Measurements from ENCODE around the gene SDC1. TPM values are rescaled to one million over a fixed set of nuclear protein-coding genes. Genes with fewer than 3 reads are reported as not detected.
A peak's percentile ranks its signal among the peaks of the same experiment; 100 is the strongest.

Gene SDC1
- total and polyA plus RNA-seq, 4 donors, result 0.66 to 5.4 (median 1.4) TPM

GRCh38 chr2:20173496-20174402, 51.2 kb downstream of the SDC1 start:
- Histone ChIP-seq H3K9me3 (ENCODE audit: control insufficient read depth, low read length) (no peaks in the 10 kb centered on the region), H3K4me1 (ENCODE audit: control insufficient read depth in 1 of 2, insufficient read depth in 2 of 2, low read length in 2 of 2) (no peaks in the 10 kb centered on the region), H3K27ac (ENCODE audit: low read depth in 1 of 2, low read length in 2 of 2) (no peak overlapping the region), H3K27me3 (ENCODE audit: control insufficient read depth in 1 of 2, insufficient read depth in 2 of 2, low read length in 1 of 2) (no peaks in the 10 kb centered on the region), H3K4me3 (ENCODE audit: low read length in 2 of 2) (no peak overlapping the region), H3K36me3 (ENCODE audit: control insufficient read depth in 1 of 2, insufficient read depth in 2 of 2, low read length in 1 of 2) (no peaks in the 10 kb centered on the region)
- 93 to 95% methylated on average over 14 of the region's 14 CpGs for WGBS, 2 donors
- DNase-seq (no peak), ATAC-seq (ENCODE audit: low FRiP score) (no peak)
- intact Hi-C loops (cut with DNase I), result no loop called here

- ATAC-seq (ENCODE audit: low FRiP score) (no peak), DNase-seq (no peak)
- Histone ChIP-seq H3K4me1 (ENCODE audit: control insufficient read depth in 1 of 2, insufficient read depth in 2 of 2, low read length in 2 of 2) (no peaks in the 10 kb centered on the region), H3K27ac (ENCODE audit: low read depth in 1 of 2, low read length in 2 of 2) (no peak overlapping the region), H3K27me3 (ENCODE audit: control insufficient read depth in 1 of 2, insufficient read depth in 2 of 2, low read length in 1 of 2) (no peaks in the 10 kb centered on the region), H3K36me3 (ENCODE audit: control insufficient read depth in 1 of 2, insufficient read depth in 2 of 2, low read length in 1 of 2) (no peaks in the 10 kb centered on the region), H3K9me3 (ENCODE audit: control insufficient read depth, low read length) (no peaks in the 10 kb centered on the region), H3K4me3 (ENCODE audit: low read length in 2 of 2) (no peak overlapping the region)
- WGBS, 2 donors, result 95% methylated on average over 5 of the region's 5 CpGs
- intact Hi-C loops (cut with DNase I), result no loop called here
Observed at GRCh38 chr2:20173064-20173463, 51.9 kb downstream of the SDC1 start.

- Histone ChIP-seq H3K27ac (ENCODE audit: low read depth in 1 of 2, low read length in 2 of 2) (no peak overlapping the region), H3K9me3 (ENCODE audit: control insufficient read depth, low read length) (no peaks in the 10 kb centered on the region), H3K27me3 (ENCODE audit: control insufficient read depth in 1 of 2, insufficient read depth in 2 of 2, low read length in 1 of 2) (no peaks in the 10 kb centered on the region), H3K36me3 (ENCODE audit: control insufficient read depth in 1 of 2, insufficient read depth in 2 of 2, low read length in 1 of 2) (no peaks in the 10 kb centered on the region), H3K4me3 (ENCODE audit: low read length in 2 of 2) (no peak overlapping the region), H3K4me1 (ENCODE audit: control insufficient read depth in 1 of 2, insufficient read depth in 2 of 2, low read length in 2 of 2) (no peaks in the 10 kb centered on the region)
- intact Hi-C loops (cut with DNase I), result no loop called here
- DNase-seq, result peak in 1 of 2 donors; percentile 69
- no peak for ATAC-seq (ENCODE audit: low FRiP score)
- 62 to 66% methylated on average over 13 of the region's 13 CpGs for WGBS, 2 donors
Observed at GRCh38 chr2:20172273-20173055, 52.5 kb downstream of the SDC1 start.

- intact Hi-C loops (cut with DNase I), result no loop called here
- Histone ChIP-seq H3K27ac (ENCODE audit: low read depth in 1 of 2, low read length in 2 of 2) (no peak overlapping the region), H3K4me1 (ENCODE audit: control insufficient read depth in 1 of 2, insufficient read depth in 2 of 2, low read length in 2 of 2) (no peaks in the 10 kb centered on the region), H3K36me3 (ENCODE audit: control insufficient read depth in 1 of 2, insufficient read depth in 2 of 2, low read length in 1 of 2) (no peaks in the 10 kb centered on the region), H3K4me3 (ENCODE audit: low read length in 2 of 2) (no peak overlapping the region), H3K27me3 (ENCODE audit: control insufficient read depth in 1 of 2, insufficient read depth in 2 of 2, low read length in 1 of 2) (no peaks in the 10 kb centered on the region), H3K9me3 (ENCODE audit: control insufficient read depth, low read length) (no peaks in the 10 kb centered on the region)
- 89 to 99% methylated on average over 3 of the region's 3 CpGs for WGBS, 2 donors
- DNase-seq, result no peak
- no peak for ATAC-seq (ENCODE audit: low FRiP score)
Observed at GRCh38 chr2:20171445-20171977, 53.4 kb downstream of the SDC1 start.

- ATAC-seq (ENCODE audit: low FRiP score), result no peak
- WGBS, 2 donors, result 86 to 88% methylated on average over 14 of the region's 14 CpGs
- no peaks in the 10 kb centered on the region for H3K4me1 ChIP-seq (ENCODE audit: control insufficient read depth in 1 of 2, insufficient read depth in 2 of 2, low read length in 2 of 2)
Observed at GRCh38 chr2:20170704-20171250, 54.2 kb downstream of the SDC1 start.

GRCh38 chr2:20169796-20170703, 54.9 kb downstream of the SDC1 start:
- Histone ChIP-seq H3K27me3 (ENCODE audit: control insufficient read depth in 1 of 2, insufficient read depth in 2 of 2, low read length in 1 of 2) (no peaks in the 10 kb centered on the region), H3K27ac (ENCODE audit: low read depth in 1 of 2, low read length in 2 of 2) (no peak overlapping the region), H3K4me3 (ENCODE audit: low read length in 2 of 2) (no peak overlapping the region), H3K4me1 (ENCODE audit: control insufficient read depth in 1 of 2, insufficient read depth in 2 of 2, low read length in 2 of 2) (no peaks in the 10 kb centered on the region), H3K36me3 (ENCODE audit: control insufficient read depth in 1 of 2, insufficient read depth in 2 of 2, low read length in 1 of 2) (no peaks in the 10 kb centered on the region), H3K9me3 (ENCODE audit: control insufficient read depth, low read length) (no peaks in the 10 kb centered on the region)
- intact Hi-C loops (cut with DNase I), result no loop called here
- ATAC-seq (ENCODE audit: low FRiP score) (no peak), DNase-seq (no peak)
- WGBS, 2 donors, result 90 to 93% methylated on average over 16 of the region's 16 CpGs

More at GRCh38 chr2:20170704-20171250, 54.2 kb downstream of the SDC1 start:
- Histone ChIP-seq H3K27ac (ENCODE audit: low read depth in 1 of 2, low read length in 2 of 2) (no peak overlapping the region), H3K9me3 (ENCODE audit: control insufficient read depth, low read length) (no peaks in the 10 kb centered on the region), H3K4me3 (ENCODE audit: low read length in 2 of 2) (no peak overlapping the region), H3K27me3 (ENCODE audit: control insufficient read depth in 1 of 2, insufficient read depth in 2 of 2, low read length in 1 of 2) (no peaks in the 10 kb centered on the region), H3K36me3 (ENCODE audit: control insufficient read depth in 1 of 2, insufficient read depth in 2 of 2, low read length in 1 of 2) (no peaks in the 10 kb centered on the region)
- DNase-seq, result no peak
- intact Hi-C loops (cut with DNase I), result no loop called here

GRCh38 chr2:20168727-20169696, 55.9 kb downstream of the SDC1 start:
- no peaks in the 10 kb centered on the region for H3K27me3 ChIP-seq (ENCODE audit: control insufficient read depth in 1 of 2, insufficient read depth in 2 of 2, low read length in 1 of 2)
- DNase-seq (no peak), ATAC-seq (ENCODE audit: low FRiP score) (no peak)
- H3K9me3 ChIP-seq (ENCODE audit: control insufficient read depth, low read length), result no peaks in the 10 kb centered on the region
- no peaks in the 10 kb centered on the region for H3K36me3 ChIP-seq (ENCODE audit: control insufficient read depth in 1 of 2, insufficient read depth in 2 of 2, low read length in 1 of 2)
- no peaks in the 10 kb centered on the region for H3K4me1 ChIP-seq (ENCODE audit: control insufficient read depth in 1 of 2, insufficient read depth in 2 of 2, low read length in 2 of 2)
- H3K4me3 ChIP-seq (ENCODE audit: low read length in 2 of 2), result no peak overlapping the region
- no peak overlapping the region for H3K27ac ChIP-seq (ENCODE audit: low read depth in 1 of 2, low read length in 2 of 2)
- intact Hi-C loops (cut with DNase I), result no loop called here
- 95 to 96% methylated on average over 26 of the region's 26 CpGs for WGBS, 2 donors

Data from aorta (tissue), 5 donors.